GM19240 (cell line): ENCODE data around the gene IGF1.

Experiments
- DNase-seq: peaks from one replicate; pipeline ENCODE4 v3.0.0; 2011; ENCODE audit warnings: low spot score; ENCODE audit not compliant: insufficient read length

Gene IGF1

GRCh38 chr12:102497743-102498142, 17.4 kb upstream of the IGF1 start:
- DNase-seq = no peak

GRCh38 chr12:102496591-102496990, 16.2 kb upstream of the IGF1 start:
- DNase-seq = no peak

- no peak for DNase-seq
Measured at GRCh38 chr12:102487226-102487625, 6.9 kb upstream of the IGF1 start.

GRCh38 chr12:102486153-102486552, 5.8 kb upstream of the IGF1 start:
- no peak for DNase-seq

GRCh38 chr12:102484428-102484958, 4.1 kb upstream of the IGF1 start:
- DNase-seq = peak; percentile 30

- DNase-seq = no peak
Measured at GRCh38 chr12:102484017-102484416, 3.7 kb upstream of the IGF1 start.

GRCh38 chr12:102483466-102483865, 3.1 kb upstream of the IGF1 start:
- peak; percentile 27 for DNase-seq

GRCh38 chr12:102481705-102482425, 1.5 kb upstream of the IGF1 start:
- no peak for DNase-seq

- no peak for DNase-seq
Measured at GRCh38 chr12:102479939-102480338, 424 bp downstream of the IGF1 start.

GRCh38 chr12:102479099-102479885, 1.1 kb downstream of the IGF1 start:
- no peak for DNase-seq

- peak; percentile 27 for DNase-seq
Measured at GRCh38 chr12:102478405-102479098, 1.8 kb downstream of the IGF1 start.

- no peak for DNase-seq
Measured at GRCh38 chr12:102475355-102475754, 5.0 kb downstream of the IGF1 start.

- no peak for DNase-seq
Measured at GRCh38 chr12:102474438-102475064, 5.8 kb downstream of the IGF1 start.

- no peak for DNase-seq
Measured at GRCh38 chr12:102472496-102472895, 7.9 kb downstream of the IGF1 start.

- DNase-seq = no peak
Measured at GRCh38 chr12:102471556-102471955, 8.8 kb downstream of the IGF1 start.

- DNase-seq = no peak
Measured at GRCh38 chr12:102470945-102471344, 9.4 kb downstream of the IGF1 start.

- DNase-seq = no peak
Measured at GRCh38 chr12:102468261-102468915, 12.0 kb downstream of the IGF1 start.

- DNase-seq = no peak
Measured at GRCh38 chr12:102465762-102466560, 14.4 kb downstream of the IGF1 start.

GRCh38 chr12:102463659-102464249, 16.6 kb downstream of the IGF1 start:
- no peak for DNase-seq
